GM19455 (cell line): Measurements from ENCODE around the gene HES6.

Experiments
- ATAC-seq: cut with Tn5 transposase; IDR thresholded peaks from one replicate; pipeline ENCODE4 v1.9.1; 2021; ENCODE audit not compliant: unreplicated experiment

Gene HES6, protein sequence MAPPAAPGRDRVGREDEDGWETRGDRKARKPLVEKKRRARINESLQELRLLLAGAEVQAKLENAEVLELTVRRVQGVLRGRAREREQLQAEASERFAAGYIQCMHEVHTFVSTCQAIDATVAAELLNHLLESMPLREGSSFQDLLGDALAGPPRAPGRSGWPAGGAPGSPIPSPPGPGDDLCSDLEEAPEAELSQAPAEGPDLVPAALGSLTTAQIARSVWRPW

GRCh38 chr2:238239863-238240756 is at the start of gene HES6:
Gene HES6 (minus strand): TSS chr2:238240038. CDS start chr2:238239905, 133 bp downstream.
- ATAC-seq: peak; percentile 88

DNA sequence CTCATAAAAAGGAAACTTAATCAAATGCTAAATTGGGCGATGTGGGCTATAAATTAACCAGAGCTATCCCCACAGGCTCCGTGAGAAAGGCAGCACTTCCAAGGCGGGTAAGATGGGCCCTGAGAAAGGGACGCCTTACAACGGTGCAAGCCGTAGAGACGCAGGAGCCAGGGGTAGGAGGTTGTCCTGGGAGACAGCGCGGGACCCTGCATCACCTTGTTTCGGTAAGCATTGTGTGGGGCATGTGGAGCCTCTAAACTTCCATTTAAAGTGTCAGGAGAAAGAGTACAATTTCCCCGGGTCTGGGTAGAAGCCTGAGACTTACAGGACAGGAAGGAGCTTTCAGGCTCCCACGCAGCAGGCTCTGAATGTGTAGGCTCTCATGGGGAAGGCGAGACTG is 49.7 kb upstream of the HES6 start:
- ATAC-seq: no peak

DNA sequence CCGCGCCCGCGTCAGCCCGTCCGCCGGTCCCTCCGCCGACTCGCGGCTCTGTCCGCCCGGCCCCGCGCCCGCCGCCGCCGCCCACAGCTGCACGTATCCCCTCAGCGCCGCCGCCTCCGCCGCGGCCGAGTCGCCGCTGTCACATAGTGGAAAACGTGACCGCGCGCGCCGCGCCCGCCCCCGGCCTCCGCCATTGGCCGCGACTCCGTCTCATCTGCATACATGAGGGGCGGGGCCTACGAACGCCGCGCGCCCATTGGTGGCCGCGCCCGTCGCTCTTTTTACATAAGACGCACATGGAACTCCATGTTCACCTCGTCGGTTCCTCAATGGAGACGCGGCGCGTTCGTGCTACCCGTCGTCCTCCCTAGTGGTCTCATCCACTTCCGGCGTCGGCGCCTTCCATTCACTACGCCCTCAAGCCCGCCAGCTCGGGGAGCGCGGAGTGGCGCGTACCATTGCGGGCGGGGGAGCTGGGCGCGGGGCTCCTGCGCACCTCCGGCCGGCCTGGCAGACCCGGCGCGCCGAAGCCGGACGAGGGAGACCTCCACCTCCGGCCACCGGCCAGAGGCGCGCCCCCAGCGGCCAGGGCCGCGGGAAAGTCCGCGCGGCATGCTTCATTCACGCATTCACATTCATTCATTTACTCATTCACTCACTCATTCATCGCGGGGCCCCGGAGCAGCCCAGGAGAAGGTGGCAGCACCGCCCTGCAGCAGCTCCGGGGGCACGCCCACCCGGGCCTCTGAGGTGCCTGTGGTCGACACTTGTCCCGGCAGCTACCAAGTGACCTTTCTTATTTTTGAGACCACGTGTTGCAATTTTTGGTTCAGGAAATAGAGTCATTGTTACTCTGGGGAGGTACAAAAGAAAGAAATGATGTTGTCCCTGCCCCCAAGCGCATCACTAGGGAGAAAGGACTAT is 49.1 kb upstream of the HES6 start:
- peak; percentile 91 for ATAC-seq

GRCh38 chr2:238287737-238288649 is 48.2 kb upstream of the HES6 start, which contains the start of gene PER2:
Gene PER2 (minus strand): TSS chr2:238288610. CDS start chr2:238277936, 10,674 bp downstream.
- ATAC-seq: peak; percentile 38

DNA sequence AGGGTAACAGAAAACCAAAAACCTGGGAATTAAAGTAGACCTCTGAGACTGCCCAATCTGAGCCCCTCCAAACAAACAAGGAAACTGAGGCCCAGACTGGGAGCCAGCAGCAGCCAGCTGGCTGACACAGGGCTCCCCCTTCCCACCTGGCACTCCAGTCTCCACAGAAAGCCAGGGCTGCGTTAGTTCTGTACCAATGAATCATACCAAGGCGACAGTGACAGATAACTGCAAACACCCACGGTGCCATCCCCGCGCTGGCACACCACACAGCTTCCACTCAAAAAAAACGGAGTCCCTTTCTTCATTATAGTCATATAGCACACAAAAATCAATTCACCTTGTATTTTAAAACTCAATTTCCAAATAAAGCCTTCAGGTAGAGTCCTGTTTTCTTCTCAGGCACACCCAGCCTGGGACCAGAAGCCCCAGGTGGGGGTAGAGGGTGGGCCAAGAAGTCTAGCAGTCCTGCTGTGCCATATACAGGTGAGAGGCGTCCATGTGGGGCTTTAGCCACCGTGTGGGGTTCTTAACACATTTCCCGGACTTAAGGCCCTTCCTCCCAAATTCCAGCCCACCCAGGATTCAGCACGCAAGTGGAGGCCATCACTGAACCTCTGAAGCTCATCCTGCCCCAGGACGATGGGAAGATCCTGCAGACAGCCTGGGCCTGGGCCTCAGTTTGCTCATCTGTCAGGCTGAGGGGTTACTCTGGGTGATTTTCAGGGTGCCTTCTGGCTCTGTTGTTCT is 47.3 kb upstream of the HES6 start:
- ATAC-seq: no peak

- ATAC-seq: no peak
Observed at GRCh38 chr2:238286551-238286950, 46.7 kb upstream of the HES6 start.

- no peak for ATAC-seq
Observed at GRCh38 chr2:238286095-238286494, 46.3 kb upstream of the HES6 start.

DNA sequence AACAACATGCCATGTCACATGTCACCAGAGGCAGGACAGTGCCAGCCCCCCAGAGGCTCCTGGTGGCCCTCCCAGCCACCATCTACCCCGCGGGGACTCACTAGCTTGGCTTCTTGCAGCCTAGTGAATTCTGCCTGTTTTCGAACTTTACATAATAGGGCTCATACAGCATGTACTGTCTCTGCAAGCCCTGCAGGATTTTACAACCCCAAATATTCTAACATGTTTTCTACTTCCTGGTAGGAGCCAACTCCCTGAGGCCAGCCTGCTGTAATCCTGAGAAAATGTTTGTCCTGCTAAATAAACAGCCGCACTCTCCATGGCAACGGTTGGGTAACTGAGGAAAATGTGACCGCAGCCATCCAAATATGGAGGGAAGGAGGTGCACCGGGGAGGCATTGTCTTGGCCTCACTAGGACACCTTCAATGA is 45.8 kb upstream of the HES6 start:
- ATAC-seq: no peak

GRCh38 chr2:238284802-238285515 is 45.1 kb upstream of the HES6 start:
- no peak for ATAC-seq

GRCh38 chr2:238282861-238283738 is 43.3 kb upstream of the HES6 start:
- no peak for ATAC-seq

DNA sequence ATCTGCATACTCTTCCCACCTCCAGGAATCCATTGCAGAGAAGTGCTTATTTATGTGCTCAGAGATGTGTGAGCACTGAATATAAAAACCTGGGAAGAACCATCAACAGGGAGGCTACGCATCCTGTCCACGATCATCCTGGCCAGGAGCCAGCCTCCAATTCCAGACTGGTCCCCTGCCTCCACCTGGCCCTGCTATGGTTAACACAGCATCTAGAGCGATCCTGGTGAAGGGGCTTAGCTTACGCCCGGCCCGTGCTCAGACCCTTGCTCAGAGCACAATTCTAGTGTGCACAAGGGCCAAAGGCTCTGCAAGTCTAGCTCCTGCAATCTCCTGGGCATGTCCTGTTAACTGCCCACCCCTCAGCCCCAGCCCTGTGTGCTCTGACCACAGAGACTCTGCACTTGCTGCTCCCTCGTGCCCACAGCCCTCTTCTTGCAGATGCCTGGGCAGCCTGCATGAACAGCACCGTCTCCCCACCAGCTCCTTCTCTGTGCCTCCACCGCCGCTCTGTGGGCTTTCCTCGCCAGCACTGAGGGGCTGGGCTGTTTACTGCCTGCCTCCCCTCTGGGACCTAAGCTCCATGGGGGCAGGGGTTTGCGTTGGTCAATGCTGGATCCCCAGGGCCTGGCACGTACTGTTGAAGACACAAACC is 42.1 kb upstream of the HES6 start:
- ATAC-seq: no peak

GRCh38 chr2:238280083-238280825 is 40.4 kb upstream of the HES6 start:
- no peak for ATAC-seq

DNA sequence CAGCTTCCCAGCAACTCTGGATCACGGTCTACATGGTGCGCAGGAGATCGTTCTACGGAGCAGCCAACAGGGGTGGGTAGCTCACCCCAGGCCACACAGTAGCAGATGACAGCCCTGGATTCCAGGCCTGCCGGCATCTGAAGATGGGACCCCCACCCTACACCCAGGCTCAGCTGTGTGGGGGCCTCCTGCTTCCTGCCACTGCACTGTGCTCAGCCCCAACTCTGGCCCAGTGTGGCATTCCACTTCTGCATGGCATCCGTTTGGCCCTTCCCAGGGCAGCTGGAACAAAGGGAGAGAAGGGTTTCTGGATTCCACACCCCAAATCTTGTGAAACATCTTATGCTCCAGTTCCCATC is 39.5 kb upstream of the HES6 start:
- no peak for ATAC-seq

DNA sequence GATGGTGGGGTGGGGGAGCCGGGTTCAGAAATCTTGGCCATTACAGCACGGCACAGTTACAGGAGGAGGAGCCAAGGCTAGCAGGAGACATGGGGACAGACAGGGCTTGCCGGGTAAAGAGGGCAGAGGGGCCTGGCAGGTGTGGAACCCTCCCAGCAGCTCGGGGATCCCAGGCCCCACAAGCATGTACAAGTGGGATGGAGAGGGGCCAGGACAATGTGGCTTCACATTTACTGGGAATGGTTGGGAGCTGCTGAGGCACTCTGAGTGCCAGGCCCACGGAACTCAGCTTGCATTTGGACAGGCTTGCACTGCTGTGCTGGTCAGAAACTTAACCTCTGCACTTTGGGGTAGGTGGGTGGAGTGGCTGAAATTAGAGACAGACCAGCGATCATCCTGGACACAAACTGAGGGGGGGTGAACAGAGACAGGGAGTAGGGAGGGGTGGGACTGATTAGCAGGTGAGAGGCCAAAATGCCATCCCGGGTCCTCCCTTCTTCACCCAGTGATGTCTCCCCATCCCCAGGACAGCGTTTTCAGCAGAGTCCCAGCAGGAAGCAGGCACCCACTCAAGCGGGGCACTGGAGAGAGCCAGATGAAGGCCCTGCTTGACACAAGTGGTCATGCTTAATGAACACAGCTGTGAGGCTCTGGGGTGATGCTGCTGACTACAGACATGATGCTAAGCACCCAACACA is 38.9 kb upstream of the HES6 start:
- ATAC-seq: no peak

- no peak for ATAC-seq
Observed at GRCh38 chr2:238277695-238278094, 37.9 kb upstream of the HES6 start.
